ENCODE results near the gene RBM15.

The RBM15 gene

GRCh38 chr1:110341146-110341871 lies 2.1 kb downstream of the RBM15 start:
- Histone ChIP-seq H2BK5ac (ENCODE audit: low read length) (no peak overlapping the region), H2BK15ac (ENCODE audit: low read length) (no peak overlapping the region), H2BK120ac (ENCODE audit: low read depth, low read length) (no peak overlapping the region), H3K27me3 (ENCODE audit: control insufficient read depth in 3 of 3, insufficient read depth in 3 of 3, low read depth in 1 of 3, low read length in 3 of 3) (no peaks in the 10 kb centered on the region), H3K4me3 (ENCODE audit: low read length in 2 of 2) (peak overlapping the region; percentile 9 to 92), H2BK12ac (ENCODE audit: low read length) (no peak overlapping the region), H3K4me2 (ENCODE audit: insufficient read depth, low read length, poor library complexity, severe bottlenecking) (peak overlapping the region; percentile 43), H3K36me3 (replicated peaks in 1 of 2; ENCODE audit: control insufficient read depth in 2 of 2, insufficient read depth in 2 of 2, low read length in 2 of 2) (peaks cover 16 to 63% of the 10 kb centered on the region in 2 donors), H3K4me1 (ENCODE audit: control insufficient read depth in 2 of 2, insufficient read depth in 1 of 2, low read depth in 1 of 2, low read length in 2 of 2) (peaks cover 17 to 23% of the 10 kb centered on the region in 2 donors), H3K79me1 (ENCODE audit: low read depth, low read length) (peaks cover 7% of the 10 kb centered on the region), H3K14ac (ENCODE audit: low read length) (no peak overlapping the region), H2AFZ (ENCODE audit: low read length) (no peak overlapping the region), H3K4ac (ENCODE audit: low read length) (no peak overlapping the region), H3K9ac (ENCODE audit: low read depth, low read length, poor library complexity) (no peak overlapping the region), H4K91ac (ENCODE audit: low read depth, low read length, poor library complexity) (no peak overlapping the region), H3K9me3 (replicated peaks in 1 of 2; ENCODE audit: control insufficient read depth in 2 of 2, insufficient read depth in 1 of 2, low read depth in 1 of 2, low read length in 2 of 2) (no peaks in the 10 kb centered on the region), H4K8ac (ENCODE audit: low read depth, low read length) (no peak overlapping the region), H2AK5ac (ENCODE audit: low read depth, low read length) (no peak overlapping the region), H3K27ac (replicated peaks; ENCODE audit: low read length) (no peak overlapping the region), H3K18ac (ENCODE audit: low read length) (no peak overlapping the region), H3K23ac (ENCODE audit: low read depth, low read length, poor library complexity) (no peak overlapping the region)
- no CpG with 5 or more reads among the region's 27 CpGs for WGBS, 2 donors (ENCODE audit: extremely low coverage in 2 of 2, insufficient read length in 2 of 2, insufficient replicate concordance in 1 of 2)
- DNase-seq (ENCODE audit: low spot score): no peak

- no CpG with 5 or more reads among the region's 9 CpGs for WGBS, 2 donors (ENCODE audit: extremely low coverage in 2 of 2, insufficient read length in 2 of 2, insufficient replicate concordance in 1 of 2)
- Histone ChIP-seq H4K91ac (ENCODE audit: low read depth, low read length, poor library complexity) (no peak overlapping the region), H3K4ac (ENCODE audit: low read length) (no peak overlapping the region), H2AK5ac (ENCODE audit: low read depth, low read length) (no peak overlapping the region), H3K4me1 (ENCODE audit: control insufficient read depth in 2 of 2, insufficient read depth in 1 of 2, low read depth in 1 of 2, low read length in 2 of 2) (peaks cover 21 to 23% of the 10 kb centered on the region in 2 donors), H3K14ac (ENCODE audit: low read length) (no peak overlapping the region), H3K9me3 (replicated peaks in 1 of 2; ENCODE audit: control insufficient read depth in 2 of 2, insufficient read depth in 1 of 2, low read depth in 1 of 2, low read length in 2 of 2) (no peaks in the 10 kb centered on the region), H2BK5ac (ENCODE audit: low read length) (no peak overlapping the region), H2BK120ac (ENCODE audit: low read depth, low read length) (no peak overlapping the region), H3K79me1 (ENCODE audit: low read depth, low read length) (peaks cover 7% of the 10 kb centered on the region), H3K9ac (ENCODE audit: low read depth, low read length, poor library complexity) (no peak overlapping the region), H3K4me3 (ENCODE audit: low read length in 2 of 2) (peak overlapping the region; percentile 9 to 92), H2BK15ac (ENCODE audit: low read length) (no peak overlapping the region), H4K8ac (ENCODE audit: low read depth, low read length) (no peak overlapping the region), H3K18ac (ENCODE audit: low read length) (no peak overlapping the region), H3K23ac (ENCODE audit: low read depth, low read length, poor library complexity) (no peak overlapping the region), H3K4me2 (ENCODE audit: insufficient read depth, low read length, poor library complexity, severe bottlenecking) (peak overlapping the region; percentile 43), H3K27me3 (ENCODE audit: control insufficient read depth in 3 of 3, insufficient read depth in 3 of 3, low read depth in 1 of 3, low read length in 3 of 3) (no peaks in the 10 kb centered on the region), H2AFZ (ENCODE audit: low read length) (no peak overlapping the region), H3K27ac (replicated peaks; ENCODE audit: low read length) (no peak overlapping the region), H2BK12ac (ENCODE audit: low read length) (no peak overlapping the region), H3K36me3 (replicated peaks in 1 of 2; ENCODE audit: control insufficient read depth in 2 of 2, insufficient read depth in 2 of 2, low read length in 2 of 2) (peaks cover 18 to 69% of the 10 kb centered on the region in 2 donors)
- no peak for DNase-seq (ENCODE audit: low spot score)
Measured at GRCh38 chr1:110341872-110342331, 2.7 kb downstream of the RBM15 start.

- H3K23ac ChIP-seq (ENCODE audit: low read depth, low read length, poor library complexity): no peak overlapping the region
- no peak for DNase-seq (ENCODE audit: low spot score)
- H3K27ac ChIP-seq (replicated peaks; ENCODE audit: low read length): no peak overlapping the region
- no peak overlapping the region for H2BK12ac ChIP-seq (ENCODE audit: low read length)
- no peak overlapping the region for H3K14ac ChIP-seq (ENCODE audit: low read length)
- no peak overlapping the region for H3K9ac ChIP-seq (ENCODE audit: low read depth, low read length, poor library complexity)
- no peak overlapping the region for H4K91ac ChIP-seq (ENCODE audit: low read depth, low read length, poor library complexity)
- H3K79me1 ChIP-seq (ENCODE audit: low read depth, low read length): peaks cover 10% of the 10 kb centered on the region
- no peak overlapping the region for H2BK15ac ChIP-seq (ENCODE audit: low read length)
- H4K8ac ChIP-seq (ENCODE audit: low read depth, low read length): no peak overlapping the region
- no peak overlapping the region for H2BK5ac ChIP-seq (ENCODE audit: low read length)
- H2AK5ac ChIP-seq (ENCODE audit: low read depth, low read length): no peak overlapping the region
- no peak overlapping the region for H2BK120ac ChIP-seq (ENCODE audit: low read depth, low read length)
- H3K36me3 ChIP-seq (replicated peaks in 1 of 2; ENCODE audit: control insufficient read depth in 2 of 2, insufficient read depth in 2 of 2, low read length in 2 of 2): peaks cover 22 to 83% of the 10 kb centered on the region in 2 donors
- H3K4ac ChIP-seq (ENCODE audit: low read length): no peak overlapping the region
- H3K27me3 ChIP-seq (ENCODE audit: control insufficient read depth in 3 of 3, insufficient read depth in 3 of 3, low read depth in 1 of 3, low read length in 3 of 3): no peaks in the 10 kb centered on the region
- no peak overlapping the region for H3K4me3 ChIP-seq (ENCODE audit: low read length in 2 of 2)
- no CpG with 5 or more reads among the region's 2 CpGs for WGBS, 2 donors (ENCODE audit: extremely low coverage in 2 of 2, insufficient read length in 2 of 2, insufficient replicate concordance in 1 of 2)
- H3K4me2 ChIP-seq (ENCODE audit: insufficient read depth, low read length, poor library complexity, severe bottlenecking): no peak overlapping the region
- no peak overlapping the region for H2AFZ ChIP-seq (ENCODE audit: low read length)
- no peak overlapping the region for H3K18ac ChIP-seq (ENCODE audit: low read length)
- H3K9me3 ChIP-seq (replicated peaks in 1 of 2; ENCODE audit: control insufficient read depth in 2 of 2, insufficient read depth in 1 of 2, low read depth in 1 of 2, low read length in 2 of 2): no peaks in the 10 kb centered on the region
- H3K4me1 ChIP-seq (ENCODE audit: control insufficient read depth in 2 of 2, insufficient read depth in 1 of 2, low read depth in 1 of 2, low read length in 2 of 2): peaks cover 24 to 33% of the 10 kb centered on the region in 2 donors
Measured at GRCh38 chr1:110343249-110343648, 4.1 kb downstream of the RBM15 start.

GRCh38 chr1:110344152-110344551 lies 5.0 kb downstream of the RBM15 start:
- WGBS, 2 donors (ENCODE audit: extremely low coverage in 2 of 2, insufficient read length in 2 of 2, insufficient replicate concordance in 1 of 2): no CpG with 5 or more reads among the region's 3 CpGs
- peaks cover 22 to 92% of the 10 kb centered on the region in 2 donors for H3K36me3 ChIP-seq (replicated peaks in 1 of 2; ENCODE audit: control insufficient read depth in 2 of 2, insufficient read depth in 2 of 2, low read length in 2 of 2)

More at GRCh38 chr1:110344152-110344551, 5.0 kb downstream of the RBM15 start:
- Histone ChIP-seq H3K23ac (ENCODE audit: low read depth, low read length, poor library complexity) (no peak overlapping the region), H3K4me3 (ENCODE audit: low read length in 2 of 2) (no peak overlapping the region), H2AK5ac (ENCODE audit: low read depth, low read length) (no peak overlapping the region), H3K14ac (ENCODE audit: low read length) (no peak overlapping the region), H3K27me3 (ENCODE audit: control insufficient read depth in 3 of 3, insufficient read depth in 3 of 3, low read depth in 1 of 3, low read length in 3 of 3) (no peaks in the 10 kb centered on the region), H3K27ac (replicated peaks; ENCODE audit: low read length) (no peak overlapping the region), H4K8ac (ENCODE audit: low read depth, low read length) (no peak overlapping the region), H3K18ac (ENCODE audit: low read length) (no peak overlapping the region), H2BK12ac (ENCODE audit: low read length) (no peak overlapping the region), H2BK5ac (ENCODE audit: low read length) (no peak overlapping the region), H3K9me3 (replicated peaks in 1 of 2; ENCODE audit: control insufficient read depth in 2 of 2, insufficient read depth in 1 of 2, low read depth in 1 of 2, low read length in 2 of 2) (no peaks in the 10 kb centered on the region), H2AFZ (ENCODE audit: low read length) (no peak overlapping the region), H3K9ac (ENCODE audit: low read depth, low read length, poor library complexity) (no peak overlapping the region), H3K79me1 (ENCODE audit: low read depth, low read length) (peaks cover 10% of the 10 kb centered on the region), H2BK15ac (ENCODE audit: low read length) (no peak overlapping the region), H2BK120ac (ENCODE audit: low read depth, low read length) (no peak overlapping the region), H3K4ac (ENCODE audit: low read length) (no peak overlapping the region), H3K4me1 (ENCODE audit: control insufficient read depth in 2 of 2, insufficient read depth in 1 of 2, low read depth in 1 of 2, low read length in 2 of 2) (peaks cover 24 to 35% of the 10 kb centered on the region in 2 donors), H4K91ac (ENCODE audit: low read depth, low read length, poor library complexity) (no peak overlapping the region), H3K4me2 (ENCODE audit: insufficient read depth, low read length, poor library complexity, severe bottlenecking) (no peak overlapping the region)
- DNase-seq (ENCODE audit: low spot score): no peak
